HepG2 (cell line): ENCODE measurements around the gene OR1I1. TPM values are rescaled to one million over a fixed set of nuclear protein-coding genes. Genes with fewer than 3 reads are reported as not detected.
"Not testable (repeated sequence)": the region's sequence is repeated elsewhere in the genome, so short reads cannot be mapped to it uniquely, and the experiment has no call there.

ENCODE experiments used
- ARID5B ChIP-seq: IDR thresholded peaks from 2 replicates; pipeline ENCODE4 v1.4.0; 2020; ENCODE audit warnings: mild to moderate bottlenecking, missing genetic modification reagents
- BHLHE40 ChIP-seq: IDR thresholded peaks from 2 replicates; pipeline ENCODE4 v1.6.1; 2011; ENCODE audit warnings: low read length, improper control_type of control experiment
- CEBPB ChIP-seq: IDR thresholded peaks from 2 replicates; pipeline ENCODE4 v1.6.1; 2011; ENCODE audit warnings: low read depth, low read length, improper control_type of control experiment, borderline replicate concordance
- FOXK1 ChIP-seq: sonication (generic); formaldehyde crosslinking; IDR thresholded peaks from 2 replicates; pipeline ENCODE4 v1.4.0; 2020; ENCODE audit warnings: low read depth, missing genetic modification reagents, borderline replicate concordance
- FOXP4 ChIP-seq: sonication (generic); formaldehyde crosslinking; IDR thresholded peaks from 2 replicates; pipeline ENCODE4 v1.4.0; 2020; ENCODE audit warnings: missing genetic modification reagents
- KDM2A ChIP-seq: sonication (generic); formaldehyde crosslinking; IDR thresholded peaks from 2 replicates; pipeline ENCODE4 v1.4.0; 2020; ENCODE audit warnings: low read depth, missing genetic modification reagents, borderline replicate concordance
- KLF6 ChIP-seq: IDR thresholded peaks from 2 replicates; pipeline ENCODE4 v1.8.0; 2016; ENCODE audit warnings: missing biosample characterization, missing genetic modification reagents
- MAZ ChIP-seq, 2 experiments: sonication (generic) in 1 of 2; formaldehyde crosslinking in 1 of 2; IDR thresholded peaks; 2 replicates each; pipeline versions ENCODE4 v1.5.0 to v1.6.1; 2012 to 2020; ENCODE audit warnings: low read depth in 2 of 2, mild to moderate bottlenecking in 2 of 2, borderline replicate concordance in 1 of 2, improper control_type of control experiment in 1 of 2, low read length in 1 of 2, missing genetic modification reagents in 1 of 2, moderate library complexity in 1 of 2
- NCOA2 ChIP-seq: sonication (generic); formaldehyde crosslinking; IDR thresholded peaks from 2 replicates; pipeline ENCODE4 v1.8.0; 2022; ENCODE audit warnings: inconsistent platforms
- NR2C2 ChIP-seq: sonication (generic); formaldehyde crosslinking; IDR thresholded peaks from 2 replicates; pipeline ENCODE4 v1.4.0; 2020; ENCODE audit warnings: missing genetic modification reagents, mild to moderate bottlenecking, moderate library complexity, borderline replicate concordance
- SALL1 ChIP-seq: sonication (generic); formaldehyde crosslinking; IDR thresholded peaks from 2 replicates; pipeline ENCODE4 v1.8.0; 2022; ENCODE audit warnings: mild to moderate bottlenecking, missing genetic modification reagents
- SAP130 ChIP-seq: IDR thresholded peaks from 2 replicates; pipeline ENCODE4 v1.6.1; 2016; ENCODE audit warnings: low read depth
- SOX13 ChIP-seq, 3 experiments: fragments of 450-650 bp in 1 of 3; sonication (generic) in 1 of 3; formaldehyde crosslinking in 1 of 3; IDR thresholded peaks in 2 of 3; conservative IDR thresholded peaks in 1 of 3; 2 replicates each; pipeline versions ENCODE4 v1.5.0 to v1.6.1; 2016 to 2020; ENCODE audit warnings: antibody characterized with exemption in 1 of 3, mild to moderate bottlenecking in 1 of 3, missing compliant biosample characterization in 1 of 3, missing genetic modification reagents in 1 of 3, moderate library complexity in 1 of 3
- SOX5 ChIP-seq: IDR thresholded peaks from 2 replicates; pipeline ENCODE4 v1.6.1; 2016; ENCODE audit warnings: borderline replicate concordance
- SP5 ChIP-seq: IDR thresholded peaks from 2 replicates; pipeline ENCODE4 v1.6.1; 2016; ENCODE audit warnings: low read depth, borderline replicate concordance
- ZBTB42 ChIP-seq: sonication (generic); formaldehyde crosslinking; IDR thresholded peaks from 2 replicates; pipeline ENCODE4 v1.5.0; 2020; ENCODE audit warnings: mild to moderate bottlenecking, missing genetic modification reagents
- ZNF264 ChIP-seq: sonication (generic); formaldehyde crosslinking; IDR thresholded peaks from 2 replicates; pipeline ENCODE4 v1.4.0; 2020; ENCODE audit warnings: missing genetic modification reagents
- ZNF644 ChIP-seq: IDR thresholded peaks from 2 replicates; pipeline ENCODE4 v1.6.1; 2016; ENCODE audit warnings: low read depth
- ZNF770 ChIP-seq: sonication (generic); formaldehyde crosslinking; IDR thresholded peaks from 2 replicates; pipeline ENCODE4 v1.5.0; 2020; ENCODE audit warnings: mild to moderate bottlenecking, missing genetic modification reagents
- ZNF878 ChIP-seq: sonication (generic); formaldehyde crosslinking; IDR thresholded peaks from 2 replicates; pipeline ENCODE4 v1.8.1; 2023; ENCODE audit warnings: mild to moderate bottlenecking, missing genetic modification reagents, moderate library complexity
- polyA plus RNA-seq, 8 experiments: library from polyadenylated mRNA; depleted of rRNA in 3 of 8; stranded (reverse) in 7 of 8; unstranded in 1 of 8; fragments of >200 nt; fragmentation: Illumina TruSeq in 4 of 8; extraction: Trizol in 4 of 8; gene quantifications; 2 replicates each; pipeline versions ENCODE4 v1.2.1 to v1.2.3, GENCODE V29; 2011 to 2016; ENCODE audit warnings: low read depth in 4 of 8, missing spikeins in 1 of 8, mixed read lengths in 1 of 8; ENCODE audit not compliant: insufficient read depth in 1 of 8
- total RNA-seq, 5 experiments: library from RNA; depleted of rRNA; stranded (reverse); fragments of >200 nt; fragmentation: Illumina TruSeq; extraction: Trizol; gene quantifications; 2 replicates each; pipeline ENCODE4 v1.2.3, GENCODE V29; 2016; ENCODE audit warnings: low read depth in 1 of 5

Gene OR1I1
- total and polyA plus RNA-seq, 2 of the 13 experiments (the other 11 are each of a cell fraction or from before 2014, with no cell fraction given) = not detected

GRCh38 chr19:15097980-15098379 lies 16.0 kb downstream of the OR1I1 start (continued):
- 0 out of 2 replicates have a peak, but pooled peaks have one; percentile 13 for TF ChIP-seq SALL1
- TF ChIP-seq SAP130 (CRISPR knock-in tag) = peak; percentile 48
- peak; percentile 97 for TF ChIP-seq ZBTB42 (CRISPR knock-in tag)
- peak; percentile 28; the same call in 1 of the 2 replicates for TF ChIP-seq ZNF770
- peak; percentile 68 for TF ChIP-seq ARID5B (CRISPR knock-in tag)
- TF ChIP-seq SP5 (CRISPR knock-in tag) = 0 out of 2 replicates have a peak, but pooled peaks have one; percentile 17
- TF ChIP-seq ZNF878 = peak; percentile 49; the same call in 1 of the 2 replicates
- peak; percentile 77 for TF ChIP-seq ZNF644 (CRISPR knock-in tag)
- TF ChIP-seq ZNF264 (CRISPR knock-in tag) = peak; percentile 99
- not testable (repeated sequence) for TF ChIP-seq SOX13 (IDR thresholded peaks at IDR 0.05); MAZ (IDR thresholded peaks at IDR 0.05; ENCODE audit: borderline replicate concordance, low read depth, low read length)
- TF ChIP-seq SOX13 (CRISPR knock-in tag; conservative IDR thresholded peaks at IDR 0.05 in 1 of 2, IDR thresholded peaks at IDR 0.05 in 1 of 2) = peak in 1 of 2 experiments; percentile 78; a peak in 2 of 4 replicates
- TF ChIP-seq SOX5 = peak; percentile 83; the same call in 1 of the 2 replicates
- TF ChIP-seq KLF6 (CRISPR knock-in tag) = peak; percentile 51; the same call in 1 of the 2 replicates
- TF ChIP-seq NR2C2 (CRISPR knock-in tag) = peak; percentile 17; the same call in 1 of the 2 replicates
- peak; percentile 20; the same call in 1 of the 2 replicates for TF ChIP-seq MAZ (CRISPR knock-in tag; IDR thresholded peaks at IDR 0.05; ENCODE audit: low read depth)
- TF ChIP-seq NCOA2 = peak; percentile 26; the same call in 1 of the 2 replicates
- TF ChIP-seq KDM2A (CRISPR knock-in tag) = 0 out of 2 replicates have a peak, but pooled peaks have one; percentile 31
- TF ChIP-seq FOXP4 (CRISPR knock-in tag) = 0 out of 2 replicates have a peak, but pooled peaks have one; percentile 40
- peak; percentile 85 for TF ChIP-seq CEBPB
- peak; percentile 12; the same call in 1 of the 2 replicates for TF ChIP-seq BHLHE40
- peak; percentile 74; the same call in 1 of the 2 replicates for TF ChIP-seq FOXK1
